Astrocyte of the cerebellum (primary cell): ENCODE data around the gene UNKL.

ENCODE experiments used
- DNase-seq: peaks from one replicate; pipeline ENCODE4 v3.0.0-alpha.2; 2011; ENCODE audit warnings: low read depth
- H3K4me3 ChIP-seq: 2 replicates; pipeline ENCODE4 v1.5.1; 2011; ENCODE audit warnings: mild to moderate bottlenecking, low read depth, low read length, moderate library complexity
- in situ Hi-C: cut with HindIII; loops from 2 replicates; pipeline ENCODE4 v1.10.0; 2017; ENCODE audit warnings: low sequenced_read_pairs
- TF ChIP-seq, protein P1 (sequence below): IDR thresholded peaks from 2 replicates; pipeline ENCODE4 v1.5.1; 2012; ENCODE audit warnings: low read length, low read depth, moderate library complexity, mild to moderate bottlenecking; ENCODE audit errors: missing control alignments

The UNKL gene

DNA sequence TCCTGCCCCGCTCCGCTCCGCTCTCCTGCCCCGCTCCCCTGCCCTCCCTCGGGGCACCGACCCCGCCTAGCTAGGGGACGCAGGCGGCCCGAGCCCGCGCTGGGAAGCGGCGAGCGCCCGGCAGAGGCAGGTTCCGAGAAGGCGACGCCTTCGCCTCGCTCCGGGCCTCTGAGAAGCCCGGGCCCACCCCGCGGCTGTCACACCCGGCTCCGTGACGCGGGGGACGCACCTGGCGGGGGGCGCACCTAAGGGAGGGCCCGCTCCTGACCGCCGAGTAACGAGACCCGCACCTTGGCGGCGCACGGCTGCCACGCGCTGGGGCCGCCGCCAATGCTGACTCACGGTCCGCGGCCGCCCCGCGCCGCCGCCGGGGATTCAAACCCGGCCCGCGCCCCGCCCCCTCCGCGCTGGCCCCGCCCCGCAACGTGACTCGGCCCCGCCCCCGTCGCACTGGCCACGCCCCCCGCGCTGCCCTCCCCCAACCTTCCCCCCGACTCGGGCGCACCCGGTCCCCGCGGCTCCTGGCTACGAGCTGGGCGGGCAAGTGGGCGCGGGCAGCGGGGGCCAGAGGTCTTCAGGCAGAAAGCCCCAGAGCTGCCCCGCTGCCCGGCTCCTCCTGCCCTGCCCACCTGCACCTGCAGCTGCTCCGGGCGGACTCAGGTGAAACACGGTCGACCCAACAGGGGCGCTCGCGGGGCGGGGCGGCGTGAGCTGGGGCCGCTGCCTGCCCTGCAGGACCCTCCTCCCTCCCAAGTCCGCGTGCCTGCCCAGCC is 35.0 kb downstream of the UNKL start:
- H3K4me3 ChIP-seq: peak overlapping the region; percentile 47
- in situ Hi-C loops: loop anchor here (25.0 kb wide), 2 partner anchors 92 to 108 kb away; partner anchors contain the start of genes CLCN7, PTX4 and TELO2
- TF ChIP-seq, protein P1, sequence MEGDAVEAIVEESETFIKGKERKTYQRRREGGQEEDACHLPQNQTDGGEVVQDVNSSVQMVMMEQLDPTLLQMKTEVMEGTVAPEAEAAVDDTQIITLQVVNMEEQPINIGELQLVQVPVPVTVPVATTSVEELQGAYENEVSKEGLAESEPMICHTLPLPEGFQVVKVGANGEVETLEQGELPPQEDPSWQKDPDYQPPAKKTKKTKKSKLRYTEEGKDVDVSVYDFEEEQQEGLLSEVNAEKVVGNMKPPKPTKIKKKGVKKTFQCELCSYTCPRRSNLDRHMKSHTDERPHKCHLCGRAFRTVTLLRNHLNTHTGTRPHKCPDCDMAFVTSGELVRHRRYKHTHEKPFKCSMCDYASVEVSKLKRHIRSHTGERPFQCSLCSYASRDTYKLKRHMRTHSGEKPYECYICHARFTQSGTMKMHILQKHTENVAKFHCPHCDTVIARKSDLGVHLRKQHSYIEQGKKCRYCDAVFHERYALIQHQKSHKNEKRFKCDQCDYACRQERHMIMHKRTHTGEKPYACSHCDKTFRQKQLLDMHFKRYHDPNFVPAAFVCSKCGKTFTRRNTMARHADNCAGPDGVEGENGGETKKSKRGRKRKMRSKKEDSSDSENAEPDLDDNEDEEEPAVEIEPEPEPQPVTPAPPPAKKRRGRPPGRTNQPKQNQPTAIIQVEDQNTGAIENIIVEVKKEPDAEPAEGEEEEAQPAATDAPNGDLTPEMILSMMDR: no peak
- DNase-seq: no peak

DNA sequence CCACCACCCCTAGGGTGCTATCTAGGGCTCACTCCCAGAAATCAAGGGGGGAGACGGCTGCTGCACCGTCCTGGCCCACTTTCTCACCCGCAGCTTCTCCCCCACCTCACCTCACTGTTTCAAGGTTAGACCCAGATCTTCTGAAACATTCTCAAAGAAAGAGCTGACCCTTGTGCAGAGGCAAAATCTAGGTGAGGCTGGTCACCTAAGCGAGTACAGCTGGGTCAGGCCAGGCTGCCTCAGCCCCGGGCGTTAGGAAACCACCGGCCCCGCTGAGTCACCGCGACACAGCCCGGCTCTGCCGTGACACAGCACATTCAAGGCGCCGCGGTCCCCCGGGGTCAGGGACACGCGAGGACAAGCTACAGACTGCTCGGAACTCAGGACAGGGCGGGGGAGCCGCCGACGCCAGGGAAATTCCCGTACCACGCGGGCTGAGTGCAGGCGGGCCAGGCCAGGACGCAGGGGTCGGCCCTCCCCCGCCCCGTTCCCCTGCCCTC is 35.6 kb downstream of the UNKL start:
- H3K4me3 ChIP-seq: peak overlapping the region; percentile 47
- TF ChIP-seq, protein P1: no peak
- in situ Hi-C loops: loop anchor here (25.0 kb wide), 2 partner anchors 92 to 108 kb away; partner anchors contain the start of genes CLCN7, PTX4 and TELO2
- no peak for DNase-seq

DNA sequence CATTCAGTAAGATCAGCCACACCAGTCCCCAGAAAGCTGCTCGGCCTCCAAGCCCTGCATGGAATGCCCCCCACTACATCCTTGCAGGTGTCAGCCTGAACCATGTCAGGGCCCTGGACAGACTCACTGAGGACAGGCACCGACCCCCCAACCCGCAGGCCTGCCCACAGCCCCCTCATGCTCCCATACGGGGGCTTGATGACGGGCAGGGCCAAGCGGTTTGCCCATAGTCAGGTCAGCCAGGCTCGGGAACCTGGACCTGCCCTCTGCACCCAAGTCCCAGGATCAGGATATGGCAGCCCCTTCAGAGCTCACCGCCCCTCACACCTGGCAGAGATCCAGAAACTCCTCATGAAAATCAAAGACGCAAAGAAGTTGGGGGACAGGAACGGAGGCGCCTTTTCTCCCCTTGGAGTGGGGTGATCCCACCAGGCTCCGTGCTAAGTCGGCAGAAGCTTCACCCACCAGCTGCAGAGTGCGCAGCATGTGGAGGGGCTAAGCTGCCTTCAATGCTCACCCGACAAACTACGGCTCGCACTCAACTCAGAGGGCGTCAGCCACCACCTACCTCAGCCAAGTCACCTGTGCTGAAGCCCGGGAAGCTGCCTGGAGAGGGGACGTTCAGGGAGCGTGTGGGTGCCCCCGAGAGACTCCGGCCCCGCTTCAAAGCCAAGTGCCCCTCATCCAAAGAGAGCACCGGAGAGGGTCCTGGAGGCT is 36.3 kb downstream of the UNKL start:
- TF ChIP-seq, protein P1: no peak
- in situ Hi-C loops: loop anchor here (25.0 kb wide), 2 partner anchors 91 to 109 kb away; partner anchors contain the start of genes CLCN7, PTX4 and TELO2
- no peak for DNase-seq
- H3K4me3 ChIP-seq: peak overlapping the region; percentile 47

DNA sequence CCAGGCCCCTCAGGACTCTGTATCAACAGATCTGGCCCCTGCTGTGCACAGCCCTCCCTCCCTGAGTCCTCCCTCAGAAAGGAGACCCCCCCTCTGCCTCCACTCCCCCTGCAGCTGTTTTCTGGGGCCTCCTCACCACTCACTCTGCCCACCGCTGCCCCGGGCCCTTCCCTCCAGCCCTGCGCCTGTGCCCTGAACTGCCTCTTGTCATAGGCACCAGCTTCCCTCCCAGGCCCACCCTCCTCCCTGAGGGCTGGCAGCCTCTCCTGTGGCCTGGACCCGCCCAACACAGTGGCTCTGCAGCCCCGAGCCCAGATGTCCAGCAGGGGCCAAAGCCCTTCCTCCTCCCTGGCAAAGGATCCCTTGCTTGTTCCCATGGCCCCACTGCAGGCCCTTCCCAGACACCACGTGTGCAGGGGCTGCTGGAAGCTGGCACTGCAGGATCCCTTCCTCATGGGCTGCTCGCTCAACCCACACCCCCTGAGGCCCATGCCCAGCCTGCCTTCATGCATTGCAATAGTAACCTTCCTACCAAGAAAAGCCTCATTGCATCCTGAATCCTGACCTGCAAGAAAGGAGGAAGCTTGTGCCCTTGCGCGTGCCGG is 37.0 kb downstream of the UNKL start:
- in situ Hi-C loops: loop anchor here (25.0 kb wide), 2 partner anchors 90 to 110 kb away; partner anchors contain the start of genes CLCN7, PTX4 and TELO2
- DNase-seq: no peak
- TF ChIP-seq, protein P1: no peak
- H3K4me3 ChIP-seq: no peak overlapping the region

DNA sequence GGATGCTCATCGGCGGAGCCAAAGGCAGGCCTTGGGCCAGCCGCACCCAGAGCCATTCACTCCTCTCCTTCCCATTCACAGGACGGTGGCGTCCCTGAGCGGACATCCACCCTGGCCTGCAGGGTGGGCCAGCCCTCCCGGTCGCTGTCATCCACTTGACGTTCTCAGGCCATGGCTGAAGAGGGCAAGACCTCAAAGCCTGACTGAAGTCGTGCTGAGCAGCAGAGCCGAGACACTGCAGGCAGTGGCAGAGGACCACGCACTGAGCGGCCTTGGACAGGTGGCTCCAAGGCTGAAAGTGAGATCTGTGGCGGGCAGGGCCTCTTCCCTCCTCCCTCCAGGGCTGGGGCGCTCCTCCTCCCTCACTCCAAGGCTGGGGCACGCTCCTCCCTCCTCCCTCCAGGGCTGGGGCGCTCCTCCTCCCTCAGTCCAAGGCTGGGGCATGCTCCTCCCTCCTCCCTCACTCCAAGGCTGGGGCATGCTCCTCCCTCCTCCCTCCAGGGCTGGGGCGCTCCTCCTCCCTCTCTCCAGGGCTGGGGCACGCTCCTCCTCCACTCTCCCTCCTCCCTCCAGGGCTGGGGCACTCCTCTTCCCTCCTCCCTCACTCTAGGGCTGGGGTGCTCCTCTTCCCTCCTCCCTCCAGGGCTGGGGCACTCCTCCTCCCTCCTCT is 38.6 kb downstream of the UNKL start:
- TF ChIP-seq, protein P1: no peak
- H3K4me3 ChIP-seq: no peak overlapping the region
- DNase-seq: no peak
- in situ Hi-C loops: loop anchor here (25.0 kb wide), 2 partner anchors 89 to 111 kb away; partner anchors contain the start of genes CLCN7, PTX4 and TELO2
